H1 (cell line): Measurements from ENCODE around the gene ZFP30. TPM values are rescaled to one million over a fixed set of nuclear protein-coding genes. Genes with fewer than 3 reads are reported as not detected.

Experiments
- CTCF ChIA-PET: fragments of 300-600 bp; sonication (Branson Sonifier 250); formaldehyde crosslinking; loops from one replicate; lab custom pipeline; 2021; ENCODE audit not compliant: partially characterized antibody; lab: Charles Lee
- POLR2A ChIA-PET: fragments of 300-600 bp; sonication (Branson Sonifier 250); formaldehyde crosslinking; loops from one replicate; lab custom pipeline; 2021; ENCODE audit warnings: inconsistent platforms; ENCODE audit not compliant: partially characterized antibody; lab: Charles Lee
- DNase-seq, 2 experiments: peaks; one replicate each; pipeline versions ENCODE4 v3.0.0 to v3.0.0-alpha.2; 2010 to 2022; ENCODE audit warnings: low spot score in 2 of 2, low read depth in 1 of 2, mixed read lengths in 1 of 2
- FAIRE-seq: peaks from 2 replicates; lab custom pipeline; 2011; peaks lifted over from hg19 to GRCh38; lab: Jason Lieb, UNC
- H2AFZ ChIP-seq: 2 replicates; pipeline ENCODE4 v1.8.1; 2012; ENCODE audit warnings: low read length, inconsistent platforms
- H2AK5ac ChIP-seq: 2 replicates; pipeline ENCODE4 v1.6.1; 2013; ENCODE audit warnings: low read depth, low read length
- H2BK120ac ChIP-seq: replicated peaks from 2 replicates; pipeline ENCODE3; 2013; ENCODE audit warnings: low read depth, low read length, inconsistent platforms
- H2BK12ac ChIP-seq: 2 replicates; pipeline ENCODE4 v1.6.1; 2013; ENCODE audit warnings: low read depth, low read length
- H2BK15ac ChIP-seq: 2 replicates; pipeline ENCODE4 v1.6.1; 2013; ENCODE audit warnings: low read length
- H2BK20ac ChIP-seq: 2 replicates; pipeline ENCODE4 v1.6.1; 2013; ENCODE audit warnings: low read length
- H2BK5ac ChIP-seq: 2 replicates; pipeline ENCODE4 v1.6.1; 2013; ENCODE audit warnings: low read depth, low read length
- H3K14ac ChIP-seq: 2 replicates; pipeline ENCODE4 v1.6.1; 2013; ENCODE audit warnings: inconsistent platforms; ENCODE audit not compliant: insufficient read length
- H3K18ac ChIP-seq: 2 replicates; pipeline ENCODE4 v1.6.1; 2013; ENCODE audit warnings: low read length; ENCODE audit errors: extremely low read depth
- H3K23ac ChIP-seq: 2 replicates; pipeline ENCODE4 v1.6.1; 2013; ENCODE audit warnings: inconsistent platforms; ENCODE audit not compliant: insufficient read length
- H3K23me2 ChIP-seq: 2 replicates; pipeline ENCODE4 v1.6.1; 2013; ENCODE audit warnings: low read depth, low read length
- H3K27ac ChIP-seq: 2 replicates; pipeline ENCODE4 v1.6.1; 2011; ENCODE audit warnings: low read depth, low read length, inconsistent platforms
- H3K27me3 ChIP-seq, 4 experiments: replicated peaks in 1 of 4; 1 replicate in 1 of 4; 2 replicates in 3 of 4; pipeline versions ENCODE4 v1.6.1 to v1.8.1; 2011 to 2013; ENCODE audit warnings: low read length in 3 of 4, mild to moderate bottlenecking in 3 of 4, inconsistent platforms in 2 of 4, mixed read lengths in 2 of 4, moderate library complexity in 1 of 4; ENCODE audit not compliant: control insufficient read depth in 3 of 4, insufficient read depth in 3 of 4; ENCODE audit errors: extremely low read depth in 1 of 4
- H3K36me3 ChIP-seq, 4 experiments: 2 replicates each; pipeline versions ENCODE4 v1.6.1 to v1.8.1; 2011 to 2013; ENCODE audit warnings: mild to moderate bottlenecking in 4 of 4, low read length in 3 of 4, moderate library complexity in 2 of 4, control low read depth in 1 of 4, inconsistent platforms in 1 of 4; ENCODE audit not compliant: insufficient read depth in 4 of 4, control insufficient read depth in 2 of 4
- H3K4ac ChIP-seq: replicated peaks from 2 replicates; pipeline ENCODE3; 2013; ENCODE audit warnings: low read length, low read depth, mixed read lengths, inconsistent platforms; ENCODE audit not compliant: insufficient read length
- H3K4me1 ChIP-seq, 4 experiments: replicated peaks in 1 of 4; 1 replicate in 1 of 4; 2 replicates in 3 of 4; pipeline versions ENCODE4 v1.6.1 to v1.8.1; 2011 to 2013; ENCODE audit warnings: low read length in 3 of 4, inconsistent platforms in 2 of 4, mixed read lengths in 1 of 4; ENCODE audit not compliant: insufficient read depth in 4 of 4, control insufficient read depth in 3 of 4
- H3K4me2 ChIP-seq, 2 experiments: 2 replicates each; pipeline versions ENCODE4 v1.6.1 to v1.8.1; 2011 to 2013; ENCODE audit warnings: low read depth in 2 of 2, low read length in 2 of 2, control low read depth in 1 of 2, inconsistent platforms in 1 of 2, mild to moderate bottlenecking in 1 of 2; ENCODE audit not compliant: insufficient read depth in 1 of 2
- H3K4me3 ChIP-seq, 4 experiments: fragments of 200-600, 300-600 bp in 1 of 4; sonication (generic), shearing (Covaris generic), sonication (Bioruptor Twin) in 1 of 4; 2 replicates each; pipeline versions ENCODE4 v1.5.1 to v1.8.1; 2011 to 2016; ENCODE audit warnings: low read length in 4 of 4, low read depth in 3 of 4, control low read depth in 2 of 4, inconsistent platforms in 2 of 4, mild to moderate bottlenecking in 2 of 4, mixed read lengths in 1 of 4, moderate library complexity in 1 of 4; ENCODE audit not compliant: insufficient read depth in 2 of 4; ENCODE audit errors: extremely low read depth in 1 of 4
- H3K56ac ChIP-seq: replicated peaks from 2 replicates; pipeline ENCODE3; 2013; ENCODE audit warnings: low read depth, mild to moderate bottlenecking, mixed read lengths, low read length, inconsistent platforms; ENCODE audit not compliant: insufficient read length
- H3K79me1 ChIP-seq: 2 replicates; pipeline ENCODE4 v1.6.1; 2013; ENCODE audit warnings: low read depth, low read length, control low read depth
- H3K79me2 ChIP-seq, 2 experiments: 2 replicates each; pipeline versions ENCODE4 v1.6.1 to v1.8.1; 2012 to 2013; ENCODE audit warnings: low read length in 2 of 2, mild to moderate bottlenecking in 2 of 2, inconsistent platforms in 1 of 2; ENCODE audit not compliant: insufficient read depth in 2 of 2, control insufficient read depth in 1 of 2
- H3K9ac ChIP-seq, 4 experiments: replicated peaks in 1 of 4; 1 replicate in 1 of 4; 2 replicates in 3 of 4; pipeline versions ENCODE4 v1.6.1 to v1.8.1; 2011 to 2013; ENCODE audit warnings: low read depth in 3 of 4, low read length in 3 of 4, control low read depth in 2 of 4, mild to moderate bottlenecking in 2 of 4, moderate library complexity in 2 of 4, inconsistent platforms in 1 of 4; ENCODE audit errors: extremely low read depth in 1 of 4
- H3K9me3 ChIP-seq, 2 experiments: 2 replicates each; pipeline versions ENCODE4 v1.6.1 to v1.8.1; 2012 to 2013; ENCODE audit warnings: mild to moderate bottlenecking in 2 of 2, moderate library complexity in 2 of 2, control low read depth in 1 of 2, inconsistent platforms in 1 of 2, low read depth in 1 of 2, low read length in 1 of 2, mixed read lengths in 1 of 2; ENCODE audit not compliant: insufficient read depth in 2 of 2
- H4K20me1 ChIP-seq, 2 experiments: replicated peaks in 1 of 2; 2 replicates each; pipeline versions ENCODE3 to v1.8.1; 2011 to 2013; ENCODE audit warnings: inconsistent platforms in 2 of 2, low read length in 2 of 2, mild to moderate bottlenecking in 1 of 2; ENCODE audit not compliant: insufficient read depth in 2 of 2, control insufficient read depth in 1 of 2
- H4K5ac ChIP-seq: 2 replicates; pipeline ENCODE4 v1.6.1; 2013; ENCODE audit warnings: low read length, low read depth, mixed read lengths, inconsistent platforms; ENCODE audit not compliant: insufficient read length
- H4K8ac ChIP-seq: 2 replicates; pipeline ENCODE4 v1.8.0; 2013; ENCODE audit warnings: mild to moderate bottlenecking, moderate library complexity, low read length, inconsistent platforms; ENCODE audit not compliant: insufficient read depth; ENCODE audit errors: extremely low read depth
- H4K91ac ChIP-seq: replicated peaks from 2 replicates; pipeline ENCODE3; 2013; ENCODE audit warnings: low read length, mixed read lengths, inconsistent platforms; ENCODE audit not compliant: insufficient read length
- CBX8 ChIP-seq: fragments of 300-800, 300-1000 bp; sonication (generic); IDR thresholded peaks from 2 replicates; pipeline ENCODE4 v1.7.1; 2016; ENCODE audit warnings: low read depth, low read length, borderline replicate concordance
- CTBP2 ChIP-seq: IDR thresholded peaks from 2 replicates; pipeline ENCODE4 v1.7.0; 2011; ENCODE audit warnings: borderline replicate concordance, mild to moderate bottlenecking, moderate library complexity, mixed read lengths, low read length; ENCODE audit not compliant: insufficient read depth, insufficient read length
- EGR1 ChIP-seq: IDR thresholded peaks from 2 replicates; pipeline ENCODE4 v1.6.1; 2011; ENCODE audit warnings: low read depth, low read length, borderline replicate concordance
- KDM5A ChIP-seq: fragments of 200-600 bp; IDR thresholded peaks from 2 replicates; pipeline ENCODE4 v1.7.1; 2012; ENCODE audit warnings: mild to moderate bottlenecking, low read length, inconsistent platforms, mixed read lengths
- POLR2AphosphoS5 ChIP-seq: IDR thresholded peaks from 2 replicates; pipeline ENCODE4 v1.6.1; 2011; ENCODE audit warnings: low read depth, low read length
- RAD21 ChIP-seq, 2 experiments: IDR thresholded peaks in 1 of 2; conservative IDR thresholded peaks in 1 of 2; 2 replicates each; pipeline ENCODE4 v1.6.1; 2011; ENCODE audit warnings: low read depth in 2 of 2, low read length in 2 of 2, improper control_type of control experiment in 1 of 2, inconsistent platforms in 1 of 2, mild to moderate bottlenecking in 1 of 2, moderate library complexity in 1 of 2
- SIRT6 ChIP-seq: IDR thresholded peaks from one replicate; pipeline ENCODE4 v1.7.1; 2012; ENCODE audit warnings: low read length, inconsistent platforms
- TAF7 ChIP-seq: optimal IDR thresholded peaks from 2 replicates; pipeline ENCODE3; 2011; ENCODE audit warnings: low read depth, mild to moderate bottlenecking, inconsistent platforms, low read length, moderate library complexity, borderline replicate concordance
- TCF12 ChIP-seq: IDR thresholded peaks from 2 replicates; pipeline ENCODE4 v1.6.1; 2011; ENCODE audit warnings: low read depth, mild to moderate bottlenecking, low read length
- YY1 ChIP-seq: IDR thresholded peaks from 2 replicates; pipeline ENCODE4 v1.6.1; 2011; ENCODE audit warnings: low read depth, mild to moderate bottlenecking, low read length
- WGBS, 2 experiments: shearing (Covaris generic) in 1 of 2; methylation state at CpG; one replicate each; pipeline versions ENCODE4 v1.1.6 to v1.1.7; 2013 to 2015; ENCODE audit warnings: low lambda C conversion rate in 2 of 2, mixed read lengths in 2 of 2, inconsistent platforms in 1 of 2, low coverage in 1 of 2, missing lambda C conversion rate in 1 of 2; ENCODE audit not compliant: insufficient replicate concordance in 2 of 2, insufficient coverage in 1 of 2, insufficient read length in 1 of 2; ENCODE audit errors: extremely low coverage in 1 of 2, missing lambda C conversion rate in 1 of 2; 5-methylcytosine and 5-hydroxymethylcytosine counted together
- polyA plus RNA-seq, 7 experiments: library from polyadenylated mRNA; depleted of rRNA in 3 of 7; stranded (reverse) in 5 of 7; unstranded in 2 of 7; fragments of >200 nt in 5 of 7; fragments of 200-250 nt in 2 of 7; gene quantifications; 1 replicate in 5 of 7; 2 replicates in 1 of 7; 4 replicates in 1 of 7; pipeline versions ENCODE4 v1.2.1 to v1.2.3, GENCODE V29; 2011 to 2013; ENCODE audit warnings: missing spikeins in 2 of 7, mixed read lengths in 2 of 7
- total RNA-seq: library from RNA; stranded (reverse); fragmentation: NEBNext Ultra II Directional; extraction: Animal tissue kit (Norgen Biotek cat#: 25700); gene quantifications from 2 replicates; pipeline ENCODE4 v1.2.1, GENCODE V29; 2021

The ZFP30 gene
- total and polyA plus RNA-seq, 2 of the 8 experiments (the other 6 are each of a cell fraction or from before 2014, with no cell fraction given) = 1.4 to 6.1 TPM

GRCh38 chr19:37654629-37655300 is 500 bp downstream of the ZFP30 start:
- Histone ChIP-seq H4K91ac (no peak overlapping the region), H2BK15ac (no peak overlapping the region), H3K23me2 (peaks cover 12% of the 10 kb centered on the region), H3K4ac (peak overlapping the region; percentile 44), H3K4me1 (peaks cover 0 to 2% (median 0%) of the 10 kb centered on the region in 4 experiments; a peak in 2 of 7 replicates), H2BK5ac (no peak overlapping the region), H4K20me1 (no peaks in the 10 kb centered on the region), H4K8ac (peak overlapping the region; percentile 85), H2BK12ac (no peak overlapping the region), H3K79me1 (no peaks in the 10 kb centered on the region), H3K27me3 (no peaks in the 10 kb centered on the region), H3K18ac (no peak overlapping the region; the same call in 1 of the 2 replicates), H2BK20ac (no peak overlapping the region), H3K79me2 (peaks cover 0 to 14% of the 10 kb centered on the region in 2 experiments; a peak in 2 of 4 replicates), H3K9ac (peak overlapping the region in 3 of 4 experiments; percentile 29 to 62 (median 54); a peak in 5 of 7 replicates), H4K5ac (no peak overlapping the region), H3K4me3 (peak overlapping the region; percentile 58 to 90 (median 75)), H2AFZ (peak overlapping the region; percentile 54), H3K36me3 (no peaks in the 10 kb centered on the region), H3K27ac (no peak overlapping the region), H2AK5ac (no peak overlapping the region), H2BK120ac (no peak overlapping the region), H3K4me2 (peak overlapping the region; percentile 85 to 89), H3K14ac (no peak overlapping the region), H3K23ac (no peak overlapping the region), H3K56ac (peak overlapping the region; percentile 19), H3K9me3 (no peaks in the 10 kb centered on the region)
- CTCF ChIA-PET = interaction anchor here (0.6 kb wide), 1 partner anchor 112 kb away, joined by 5 read pairs; no protein-coding TSS in a partner anchor
- POLR2A ChIA-PET = interaction anchor here (0.8 to 1.3 kb wide), 4 partner anchors 9 to 148 kb away, joined by 3 to 9 read pairs (median 5); partner anchors contain the start of genes ZNF540, ZNF571, ZNF573 and ZNF793
- 2% methylated on average over 38 of the region's 40 CpGs; no CpG with 5 or more reads in 1 of the 2 experiments for WGBS, 2 experiments
- peak in 1 of 2 experiments; percentile 66 for DNase-seq
- no peak for FAIRE-seq
- no peak for TF ChIP-seq YY1
- no peak for TF ChIP-seq EGR1
- no peak for TF ChIP-seq TCF12
- TF ChIP-seq SIRT6 = no peak
- TF ChIP-seq CBX8 = no peak
- no peak for TF ChIP-seq RAD21 (IDR thresholded peaks at IDR 0.05 in 1 of 2, conservative IDR thresholded peaks at IDR 0.05 in 1 of 2; ENCODE audit: low read depth in 2 of 2, low read length in 2 of 2)
- TF ChIP-seq TAF7 = no peak
- no peak for TF ChIP-seq POLR2AphosphoS5
- TF ChIP-seq CTBP2 = no peak
- no peak for TF ChIP-seq KDM5A
